DMS153 treated with DMSO at 0.1 percent for 48 hours (cell line): ENCODE measurements around the gene SYCP2L.

Experiments used
- DNase-seq: peaks from one replicate; lab custom pipeline; 2025; ENCODE audit not compliant: unreplicated experiment; lab: John Stamatoyannopoulos, UW

The SYCP2L gene

GRCh38 chr6:11006061-11006460, 119.2 kb downstream of the SYCP2L start:
- no peak for DNase-seq

- no peak for DNase-seq
These were observed 121.1 kb downstream of the SYCP2L start for GRCh38 chr6:11007715-11008608.

GRCh38 chr6:11008821-11009220, 122.0 kb downstream of the SYCP2L start:
- DNase-seq = no peak

DNA sequence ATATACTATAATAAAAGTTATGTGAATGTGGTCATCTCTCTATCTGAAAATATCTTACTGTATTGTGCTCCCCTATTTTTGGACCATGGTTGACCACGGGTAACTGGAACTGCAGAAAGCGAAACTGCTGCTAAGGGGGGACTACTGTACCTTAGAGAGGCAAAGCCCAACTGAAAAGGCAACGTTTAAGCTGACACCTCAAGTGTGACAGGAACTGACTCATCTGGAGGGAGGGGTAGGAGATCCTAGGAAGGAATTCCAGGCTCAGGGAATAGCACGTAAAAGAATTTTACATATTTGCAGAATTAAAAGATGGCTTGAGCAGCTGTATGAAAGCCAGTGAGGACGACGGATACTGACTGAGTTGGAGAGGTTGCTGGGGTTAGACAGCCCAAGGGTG, 122.5 kb downstream of the SYCP2L start:
- DNase-seq = no peak

GRCh38 chr6:11011787-11012234, 125.0 kb downstream of the SYCP2L start:
- DNase-seq = no peak

GRCh38 chr6:11012295-11012754, 125.5 kb downstream of the SYCP2L start:
- DNase-seq = no peak

- DNase-seq = no peak
These were observed 126.3 kb downstream of the SYCP2L start for GRCh38 chr6:11012976-11013720.

- DNase-seq = no peak
These were observed 126.8 kb downstream of the SYCP2L start for GRCh38 chr6:11013721-11014070.

GRCh38 chr6:11015102-11015501, 128.2 kb downstream of the SYCP2L start:
- DNase-seq = no peak

DNA sequence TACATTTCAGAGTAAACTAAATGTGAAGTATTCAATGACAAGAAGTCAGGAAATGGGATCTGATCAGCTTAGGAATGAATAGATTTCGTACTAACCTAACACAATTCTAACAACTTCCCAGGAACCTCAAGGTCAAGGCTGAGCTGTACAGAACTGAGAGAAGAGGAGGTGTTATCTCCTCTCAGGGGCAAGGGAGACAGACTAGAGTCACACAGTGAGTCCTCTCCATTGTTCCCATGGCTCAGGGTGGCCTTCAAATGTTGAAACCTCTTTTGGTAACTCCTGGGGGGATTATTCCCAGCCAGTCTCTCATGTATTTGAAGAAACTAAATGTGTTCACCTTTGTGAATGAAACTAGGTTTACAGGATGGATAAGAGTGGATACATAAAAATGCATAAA, 129.6 kb downstream of the SYCP2L start:
- DNase-seq = no peak

- no peak for DNase-seq
These were observed 130.2 kb downstream of the SYCP2L start for GRCh38 chr6:11017090-11017489.

- DNase-seq = no peak
These were observed 131.4 kb downstream of the SYCP2L start for GRCh38 chr6:11018225-11018624.

DNA sequence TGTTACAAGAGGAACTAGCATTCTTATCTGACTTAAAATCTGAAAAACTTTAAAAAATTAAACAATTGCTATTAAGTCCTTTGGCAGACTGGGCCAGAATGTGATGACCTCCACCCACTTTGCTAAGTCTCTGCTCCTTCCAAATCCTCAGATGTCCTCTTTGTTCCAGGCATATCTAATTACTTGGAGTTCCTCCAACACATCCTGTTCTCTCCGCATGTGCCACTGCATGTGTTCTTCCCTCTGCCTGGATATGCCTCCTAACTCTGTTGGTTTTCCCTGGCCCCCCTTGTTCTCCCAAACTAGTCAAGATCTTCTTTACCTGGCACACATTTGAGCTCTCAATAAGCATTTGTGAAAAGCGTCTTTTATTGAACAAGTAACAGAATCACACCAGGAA, 134.2 kb downstream of the SYCP2L start:
- DNase-seq = no peak

GRCh38 chr6:11021714-11022113, 134.9 kb downstream of the SYCP2L start:
- no peak for DNase-seq

DNA sequence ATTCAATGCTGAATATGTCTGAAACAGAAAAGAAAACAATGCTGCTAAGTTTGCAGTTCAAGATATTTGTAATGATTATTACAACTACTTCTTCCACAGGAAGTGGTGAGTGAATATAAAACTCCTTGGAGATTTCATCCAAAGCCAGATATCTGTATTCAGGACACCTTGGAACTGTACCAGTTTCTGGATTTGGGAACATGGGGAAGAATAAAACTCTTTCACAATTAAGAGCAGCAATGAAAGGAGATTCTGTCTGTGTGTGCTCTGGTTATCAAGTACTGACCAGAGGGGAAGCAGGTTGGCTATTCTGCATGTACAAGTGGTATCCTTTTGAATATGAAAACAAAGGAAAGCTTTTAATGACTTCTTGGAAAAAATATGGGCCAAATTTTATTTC, 136.2 kb downstream of the SYCP2L start:
- DNase-seq = no peak
